HUDEP-2 (cell line): ENCODE data around the gene SULT2B1.

Source experiments
- DNase-seq, 76 experiments: peaks; one replicate each; lab custom pipeline; 2025; ENCODE audit not compliant: unreplicated experiment in 76 of 76; lab: John Stamatoyannopoulos, UW

The SULT2B1 gene

DNA sequence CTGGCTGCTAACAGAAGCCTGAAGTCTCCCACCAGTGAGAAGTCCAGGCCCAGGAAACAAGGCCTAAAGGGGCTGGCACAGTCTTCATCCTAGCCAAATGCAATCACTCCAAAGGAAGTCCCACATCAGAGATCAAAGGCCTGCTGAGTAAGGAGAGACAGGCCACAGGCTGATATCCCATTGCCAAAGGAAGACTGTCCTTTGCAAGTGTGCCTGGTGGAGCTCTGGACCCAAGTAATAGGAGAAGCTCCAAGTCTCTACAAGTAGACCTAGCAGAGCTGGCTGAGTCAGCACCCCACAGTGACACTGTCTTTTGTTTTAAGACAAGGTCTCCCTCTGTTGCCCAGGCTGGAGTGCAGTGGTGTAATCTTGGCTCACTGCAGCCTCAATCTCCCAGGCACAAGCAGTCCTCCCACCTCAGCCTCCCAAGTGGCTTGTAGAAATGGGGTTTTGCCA is 80.7 kb downstream of the SULT2B1 start:
- peak in 43 of 76 experiments; percentile 24 to 61 (median 38) for DNase-seq

DNA sequence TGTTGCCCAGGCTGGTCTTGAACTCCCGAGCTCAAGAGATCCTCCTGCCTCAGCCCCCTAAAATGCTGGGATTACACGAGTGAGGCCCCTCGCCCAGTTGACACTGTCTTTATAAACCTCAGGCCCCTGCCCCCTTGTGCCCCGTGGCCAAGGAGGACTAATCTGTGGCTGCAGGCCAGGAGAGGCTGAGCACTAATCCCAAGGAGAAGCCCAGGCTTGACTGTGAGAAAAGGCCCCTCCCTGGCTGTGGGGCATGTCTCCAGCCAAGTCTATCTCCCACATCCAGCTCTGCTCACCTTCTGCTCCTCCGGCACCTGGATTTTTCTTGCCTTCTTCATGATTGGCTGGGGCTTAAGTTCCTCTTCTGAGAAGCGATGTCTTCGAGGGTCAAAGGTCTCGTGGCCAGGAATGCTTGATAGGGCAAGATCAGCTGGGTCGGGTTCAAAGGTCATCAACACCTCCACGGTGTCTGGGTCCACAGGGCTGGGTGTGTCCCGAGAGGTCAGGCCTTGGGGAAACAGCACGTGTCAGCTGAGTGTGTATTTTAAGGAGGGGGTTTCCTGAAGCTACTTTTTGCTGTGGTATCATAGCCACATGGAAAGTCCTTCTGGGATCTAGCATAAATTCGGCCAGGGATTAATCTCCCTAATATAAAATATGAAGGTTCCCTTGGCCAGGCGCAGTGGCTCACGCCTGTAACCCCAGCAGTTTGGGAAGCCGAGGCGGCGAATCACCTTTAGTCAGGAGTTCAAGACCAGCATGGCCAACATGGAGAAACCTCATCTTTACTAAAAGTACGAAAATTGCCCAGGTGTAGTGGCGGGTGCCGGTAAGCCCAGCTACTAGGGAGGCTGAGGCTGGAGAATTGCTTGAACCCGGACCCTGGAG is 81.4 kb downstream of the SULT2B1 start:
- DNase-seq: peak in 5 of 76 experiments; percentile 17 to 43 (median 35)

DNA sequence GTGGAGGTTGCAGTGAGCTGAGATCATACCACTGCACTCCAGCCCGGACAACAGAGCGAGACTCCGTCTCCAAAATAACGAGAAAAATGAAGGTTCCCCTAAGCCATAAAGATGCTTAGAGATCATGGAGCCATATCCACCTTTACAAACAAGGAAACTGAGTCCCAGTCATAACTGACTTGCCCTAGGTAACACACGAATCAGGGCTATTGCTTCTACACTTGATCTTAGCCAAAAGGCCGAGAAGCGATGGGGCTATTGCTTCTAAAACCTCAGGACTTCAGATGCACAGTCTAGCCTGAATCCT is 82.0 kb downstream of the SULT2B1 start:
- DNase-seq: no peak

DNA sequence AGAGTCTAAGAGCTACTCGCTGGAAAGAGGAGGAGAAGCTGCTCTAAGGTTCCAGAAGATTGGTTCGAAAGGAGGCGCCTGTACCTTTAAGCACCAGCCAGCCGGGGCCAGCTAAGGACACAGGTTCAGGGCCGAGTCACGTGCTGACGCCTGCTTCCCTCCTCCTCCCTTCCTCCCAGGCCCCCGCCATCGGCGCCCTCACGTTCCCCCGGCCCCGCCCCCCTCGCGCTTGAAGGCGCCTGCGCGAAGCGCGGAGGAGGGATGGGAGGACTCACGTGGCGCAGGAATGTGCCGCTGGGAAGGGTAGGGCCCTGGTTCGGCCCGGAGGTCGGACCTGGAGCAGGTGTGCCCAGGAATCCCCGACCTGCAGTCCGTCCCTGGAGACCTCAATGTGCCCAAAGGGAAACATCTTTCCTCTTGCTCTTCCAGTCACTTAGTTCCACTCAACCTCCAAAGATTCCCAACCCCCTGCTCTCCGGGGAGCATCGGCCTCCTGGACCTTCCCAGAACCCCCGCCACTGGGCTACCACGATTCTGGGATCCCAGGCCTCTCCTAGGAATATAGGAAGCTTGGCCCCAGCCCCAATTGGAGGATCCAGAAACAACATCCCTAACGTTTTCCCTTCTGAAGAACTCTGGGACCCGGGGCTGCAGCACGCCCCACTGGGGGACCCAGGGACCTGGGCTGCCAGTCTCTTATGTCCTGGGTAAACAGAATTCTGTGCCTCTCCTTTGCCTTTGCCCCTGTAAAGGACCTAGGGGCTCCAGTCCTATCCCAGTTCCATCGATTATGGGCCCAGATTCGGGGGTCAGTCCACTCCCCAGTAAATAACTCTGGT is 82.7 kb downstream of the SULT2B1 start:
- DNase-seq: peak in 74 of 76 experiments; percentile 51 to 99 (median 98)

DNA sequence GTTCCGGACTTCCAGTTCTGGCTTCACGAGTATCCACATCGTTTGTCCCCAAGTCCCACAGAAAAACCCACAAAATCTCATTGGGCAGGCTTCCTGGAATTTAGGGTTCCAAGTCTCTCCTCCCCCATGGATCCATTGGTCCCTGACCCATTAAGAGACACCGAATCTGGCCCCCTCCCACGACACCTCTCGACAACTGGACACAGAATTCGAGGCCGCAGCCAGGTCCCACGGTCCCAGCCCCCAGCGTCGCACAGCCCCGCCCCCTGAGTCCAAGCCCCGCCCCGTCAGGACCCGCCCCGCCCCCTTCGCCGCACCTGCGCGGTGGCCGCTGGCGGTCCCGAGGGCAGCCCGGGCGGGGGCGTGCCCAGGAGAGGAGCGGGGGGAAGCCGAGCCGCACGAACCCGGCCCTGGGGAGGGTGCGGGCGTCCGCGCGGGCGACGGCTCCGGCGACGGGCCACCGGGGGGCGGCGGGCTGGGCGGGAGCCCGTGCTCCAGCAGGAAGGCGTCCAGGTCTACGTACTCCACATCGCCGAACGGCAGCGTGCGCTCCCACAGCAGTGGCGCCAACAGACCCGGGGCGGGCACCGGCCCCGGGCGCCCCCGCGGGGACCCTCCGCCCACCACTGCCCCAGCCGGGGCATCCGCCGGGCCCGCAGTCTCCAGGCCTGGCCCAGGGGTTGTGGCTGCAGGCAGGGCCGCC is 83.4 kb downstream of the SULT2B1 start:
- DNase-seq: peak in 59 of 76 experiments; percentile 28 to 88 (median 74)

DNA sequence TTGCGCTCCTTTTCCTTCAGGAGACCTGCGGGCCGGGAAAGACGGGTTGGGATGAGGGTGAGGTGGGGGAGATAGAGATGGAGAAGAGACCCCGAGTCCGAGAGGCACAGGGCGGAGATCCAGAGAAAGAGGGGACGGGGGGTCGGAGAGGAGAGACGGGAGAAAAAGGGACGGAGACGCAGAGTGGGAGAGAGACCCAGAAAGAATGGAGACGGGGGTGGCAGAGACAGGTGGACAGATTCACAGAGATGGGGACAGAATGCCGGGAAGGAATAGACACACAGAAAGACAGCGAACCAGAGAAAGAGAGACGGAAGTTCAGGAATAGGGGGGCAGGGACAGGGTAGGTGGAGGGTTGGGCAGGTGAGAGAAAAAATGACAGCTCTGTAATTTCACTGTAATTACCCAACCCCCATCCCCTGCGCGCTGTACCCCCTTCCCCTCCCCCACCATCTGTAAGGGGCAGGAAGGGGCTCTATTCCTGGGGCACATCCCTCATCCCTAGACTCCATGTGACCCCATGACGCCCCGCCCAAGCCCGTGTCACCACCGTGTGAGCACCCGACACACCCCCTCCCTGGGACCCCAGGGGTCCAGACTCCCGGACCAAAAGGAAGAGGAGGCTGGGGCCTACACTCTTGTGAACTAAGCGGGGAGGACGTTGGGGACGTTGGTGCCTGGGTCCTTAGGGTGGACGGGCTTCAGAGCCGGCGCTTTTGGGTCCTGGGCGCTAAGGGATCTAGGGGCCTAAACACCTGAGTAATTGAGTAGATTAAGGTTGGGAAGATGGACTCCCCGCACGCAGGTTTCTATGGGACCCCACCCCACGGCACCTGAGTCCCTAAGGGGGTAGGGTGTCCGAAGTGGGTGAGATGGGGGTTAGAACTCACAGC is 84.2 kb downstream of the SULT2B1 start:
- DNase-seq: no peak

DNA sequence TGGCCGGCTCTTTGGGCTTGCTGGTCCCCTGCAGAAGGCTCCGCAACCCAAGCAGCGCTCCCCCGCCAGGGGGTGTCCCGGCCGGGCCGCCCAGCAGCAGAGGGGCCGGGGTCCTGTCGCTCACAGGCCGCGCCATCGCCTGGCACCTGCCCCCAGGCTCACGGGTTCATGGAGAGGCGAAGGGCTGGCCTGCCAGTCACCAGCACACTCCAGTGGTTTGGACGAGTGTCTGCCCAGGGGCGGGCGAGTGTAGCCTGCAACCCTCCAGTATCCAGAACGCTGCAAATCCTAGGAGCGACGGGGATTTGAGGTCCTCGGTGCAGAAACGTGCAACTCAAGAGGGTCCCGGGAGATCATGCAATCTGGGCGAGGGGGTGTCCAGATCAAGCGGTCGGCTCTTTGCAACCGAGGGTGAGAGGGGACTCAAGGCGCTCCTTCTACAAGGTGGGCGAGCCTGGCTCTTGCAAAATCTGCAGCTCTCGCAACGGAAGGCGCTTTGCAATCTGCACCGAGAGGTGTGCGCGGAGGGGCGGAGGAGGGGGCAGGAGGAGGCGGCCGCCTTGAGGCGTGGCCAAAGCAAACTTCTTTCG is 85.0 kb downstream of the SULT2B1 start, which contains the start of gene DBP:
Gene DBP, minus strand, starts transcription at position 521 of the 590 bp plus-strand sequence. Its CDS starts 385 bp downstream, at position 136.
- DNase-seq: peak in 33 of 76 experiments; percentile 38 to 95 (median 58)

DNA sequence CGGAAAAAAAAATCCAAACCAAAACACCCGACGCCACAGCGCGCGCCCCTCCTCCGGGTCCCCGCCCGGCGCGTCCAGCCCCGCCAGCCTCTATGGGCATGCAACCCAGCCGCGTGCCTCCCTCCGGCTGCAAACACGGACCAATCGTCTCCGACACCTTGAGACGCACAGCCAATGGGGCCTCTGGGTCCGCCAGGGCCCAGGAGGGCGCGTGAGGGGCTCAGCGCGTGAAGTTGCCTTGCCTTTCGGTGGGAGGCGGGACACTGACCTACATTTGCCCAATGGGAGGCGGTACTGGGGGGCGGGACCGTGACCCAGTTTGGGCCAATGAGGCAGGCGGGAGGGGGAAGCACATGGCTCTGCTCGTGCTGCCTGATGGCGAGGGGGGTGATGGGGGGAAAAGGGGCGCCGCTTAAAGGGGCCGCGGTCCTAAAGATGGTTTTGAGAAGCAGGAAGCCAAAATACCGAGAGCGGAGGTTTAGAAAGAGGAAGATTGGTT is 85.5 kb downstream of the SULT2B1 start:
- DNase-seq: peak in 75 of 76 experiments; percentile 95 to 100 (median 100)

DNA sequence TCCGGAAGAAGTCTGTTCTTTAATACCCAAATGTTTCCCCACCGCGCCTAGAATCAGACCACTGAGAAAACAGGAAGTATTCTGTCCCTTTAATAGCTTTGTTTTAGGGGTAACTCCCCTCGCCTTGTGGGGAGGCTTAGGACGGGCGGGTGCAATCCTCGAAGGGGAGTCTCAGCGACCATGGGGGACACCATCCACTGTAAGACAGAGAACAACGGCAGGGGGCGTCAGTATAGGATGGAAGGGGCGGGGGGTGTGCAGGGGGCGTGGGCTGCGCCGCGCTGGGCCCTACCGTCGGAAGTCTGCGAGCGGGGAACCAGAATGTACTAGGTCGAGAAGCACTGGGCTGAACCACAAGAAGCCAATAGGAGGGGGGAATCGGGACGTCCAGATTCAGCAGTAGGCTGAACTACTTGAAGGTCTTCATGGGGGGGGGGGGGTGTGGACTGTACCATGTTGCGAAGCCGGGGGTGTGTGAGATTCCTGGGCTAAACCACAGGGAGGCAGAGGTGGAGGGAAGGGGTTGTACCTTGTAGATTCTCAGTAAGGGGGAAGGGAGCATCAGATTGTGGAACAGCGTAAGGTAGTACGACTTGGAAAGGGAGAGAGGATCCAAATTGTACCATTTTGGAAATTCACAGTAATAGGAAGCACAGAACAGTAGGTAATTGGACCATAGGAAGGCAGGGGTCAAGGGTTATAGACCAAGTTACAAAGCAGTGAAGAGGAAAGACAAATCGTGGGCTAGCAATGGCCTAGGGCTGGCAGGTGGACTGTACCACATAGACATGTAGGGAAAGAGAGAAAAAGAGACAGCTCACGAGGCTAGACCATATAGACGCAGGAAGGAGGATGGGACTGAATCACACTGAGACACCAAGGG is 86.2 kb downstream of the SULT2B1 start:
- DNase-seq: peak in 73 of 76 experiments; percentile 78 to 96 (median 89)

DNA sequence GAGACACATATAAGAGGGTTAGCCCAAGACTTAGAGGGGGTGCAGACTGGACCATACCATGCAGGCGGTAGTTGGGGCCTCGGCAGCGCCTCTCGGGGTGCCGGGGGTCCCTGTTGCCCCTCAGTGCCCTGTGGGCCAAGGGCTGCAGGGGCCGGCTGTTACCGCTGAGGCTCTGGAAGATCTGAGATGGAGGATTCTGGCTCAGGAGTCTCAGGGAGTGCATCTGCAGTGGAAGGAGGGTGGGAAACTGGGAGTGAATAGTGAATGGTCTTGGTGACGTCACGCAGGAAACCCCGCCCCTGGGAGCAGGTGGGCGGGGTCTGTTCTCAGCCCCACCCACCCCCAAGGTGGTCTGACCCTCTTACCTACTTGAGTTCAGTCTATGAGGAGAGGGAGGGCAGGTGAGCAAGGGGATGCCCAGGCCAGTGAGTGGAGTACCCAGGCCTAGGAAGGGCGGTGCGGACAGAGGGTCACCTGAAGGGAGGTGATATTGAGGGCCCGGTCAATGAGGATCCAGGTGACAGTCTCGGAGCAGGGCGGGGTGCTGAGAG is 86.9 kb downstream of the SULT2B1 start:
- peak in 3 of 76 experiments; percentile 19 to 30 (median 27) for DNase-seq

DNA sequence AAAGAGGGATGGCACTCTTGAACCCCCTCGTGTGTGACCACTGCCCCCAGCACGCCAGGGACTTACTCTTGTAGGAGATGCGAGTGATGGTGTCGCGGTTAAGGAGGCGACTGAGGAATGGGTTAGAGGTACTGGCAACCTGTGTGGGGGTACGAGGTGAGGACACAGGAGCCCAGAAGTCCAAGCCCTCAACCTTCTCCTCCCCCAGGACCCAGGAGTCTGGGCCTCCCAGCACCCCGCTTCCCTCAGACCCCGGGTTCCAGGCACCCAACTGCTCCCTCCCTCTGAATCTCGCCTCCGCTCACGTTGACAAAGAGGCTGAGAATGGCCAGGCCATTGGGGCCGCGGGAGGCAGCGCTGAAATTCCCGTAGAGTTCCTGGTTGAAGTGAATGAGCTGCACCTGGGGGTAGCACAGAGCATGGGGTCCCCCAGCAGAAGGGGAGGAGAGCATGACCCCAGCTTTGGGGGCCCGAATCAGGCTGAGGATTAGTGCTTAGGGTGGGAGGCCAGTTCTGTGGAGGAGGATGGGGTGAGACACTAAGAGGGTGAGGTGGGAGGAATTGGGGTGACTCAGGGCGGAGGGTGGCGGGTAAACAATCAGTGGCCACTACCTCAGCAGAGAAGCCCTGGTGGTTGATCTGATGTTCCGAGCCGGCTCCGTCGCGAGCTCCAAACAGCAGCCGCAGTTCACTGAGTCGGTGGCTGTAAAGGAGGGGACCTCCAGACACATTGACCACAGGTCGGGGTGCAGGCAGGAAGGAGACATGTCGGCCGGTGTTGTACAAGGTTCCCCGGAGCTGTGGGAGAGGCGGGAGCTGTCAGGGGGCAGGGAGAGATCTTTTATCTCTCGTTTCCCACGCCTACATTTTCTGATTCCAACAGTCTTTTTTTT is 87.8 kb downstream of the SULT2B1 start:
- peak in 38 of 76 experiments; percentile 17 to 63 (median 42) for DNase-seq

DNA sequence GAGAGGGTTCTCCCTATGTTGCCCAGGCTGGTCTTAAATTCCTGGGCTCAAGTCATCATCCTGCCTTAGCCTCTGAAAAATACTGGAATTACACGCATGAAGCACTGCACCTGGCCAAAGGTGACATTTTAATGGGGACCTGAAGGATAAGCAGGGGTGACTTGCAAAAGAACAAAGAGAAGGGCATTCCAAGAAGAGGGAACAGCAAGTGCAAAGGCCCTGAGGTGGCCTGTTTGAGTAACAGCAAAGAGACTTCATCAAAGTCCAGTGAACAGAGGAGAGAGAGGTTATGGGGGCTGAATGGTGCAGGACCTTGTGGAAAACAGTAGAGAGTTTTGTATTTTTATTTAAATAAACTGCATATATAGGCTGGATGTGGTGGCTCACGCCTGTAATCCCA is 89.9 kb downstream of the SULT2B1 start:
- no peak for DNase-seq

DNA sequence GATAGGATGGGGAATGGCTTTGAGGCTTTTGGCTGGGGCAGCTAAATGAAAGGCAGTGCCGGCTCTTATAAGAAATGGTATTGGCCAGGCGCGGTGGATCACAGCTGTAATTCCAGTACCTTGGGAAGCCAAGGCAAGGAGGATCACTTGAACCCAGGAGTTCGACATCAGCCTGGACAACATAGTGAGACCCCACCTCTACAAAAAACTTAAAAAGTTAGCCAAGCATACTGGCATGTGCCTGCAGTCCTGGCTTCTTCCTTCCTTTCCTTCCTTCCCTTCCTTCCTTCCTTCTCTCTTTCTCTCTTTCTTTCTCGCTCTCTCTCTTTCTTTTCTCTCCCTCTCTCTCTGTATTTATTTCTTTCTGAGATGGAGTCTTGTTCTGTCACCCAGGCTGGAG is 90.9 kb downstream of the SULT2B1 start:
- no peak for DNase-seq

DNA sequence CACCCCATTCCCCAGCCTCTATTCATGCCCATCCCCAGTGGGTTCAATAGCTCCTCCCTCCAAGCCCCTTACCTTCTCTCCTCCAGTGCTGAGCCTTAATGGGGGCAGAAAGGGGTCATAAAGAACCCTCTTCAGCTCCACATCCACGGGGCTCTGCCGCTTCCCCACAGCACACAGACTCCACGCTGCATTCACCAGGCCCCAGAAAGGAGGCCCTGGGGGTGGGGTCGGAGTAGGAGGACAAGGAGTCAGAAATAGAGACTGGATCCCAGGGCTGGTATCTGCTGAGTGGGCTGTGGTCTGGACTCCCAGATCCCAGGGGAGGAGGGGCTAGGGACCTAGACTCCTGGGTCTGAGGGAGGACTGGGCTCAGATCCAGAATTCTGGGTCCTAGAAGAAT is 92.4 kb downstream of the SULT2B1 start:
- DNase-seq: no peak

DNA sequence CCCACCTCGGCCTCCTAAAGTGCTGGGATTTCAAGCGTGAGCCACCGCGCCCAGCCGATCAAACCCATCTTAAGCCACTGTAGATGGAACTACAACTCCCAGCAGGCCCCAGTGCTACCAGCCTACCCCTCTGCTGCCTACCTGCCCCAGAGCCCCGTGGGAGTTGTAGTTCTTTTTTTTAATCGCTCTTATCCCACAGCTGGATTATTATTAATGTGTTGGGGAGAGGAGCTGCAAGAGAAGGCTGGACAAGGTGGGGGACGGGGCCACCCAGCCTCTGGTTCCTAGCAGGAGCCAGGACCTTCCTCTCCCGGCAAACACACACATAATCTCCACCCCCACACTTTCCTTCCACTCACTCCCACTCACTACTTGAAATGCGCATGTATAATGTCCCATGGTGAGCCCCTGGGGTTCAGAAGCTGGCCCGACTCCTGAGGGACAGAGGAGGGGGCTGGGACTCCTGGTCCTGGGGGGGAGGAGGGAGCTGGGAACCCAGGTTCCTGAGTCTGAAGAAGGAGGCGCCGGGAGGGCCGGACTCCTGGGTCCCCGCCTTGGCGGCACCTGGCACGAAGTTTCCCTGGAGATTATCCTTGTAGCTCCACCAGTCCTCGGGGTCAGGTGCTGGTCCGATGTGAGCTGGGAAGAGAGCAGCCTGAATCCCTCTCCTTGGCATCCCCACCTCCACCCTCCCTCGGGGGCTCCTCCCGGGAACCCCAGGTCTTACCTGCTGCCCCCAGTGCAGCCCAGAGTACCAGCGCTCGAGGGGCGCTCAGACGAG is 93.1 kb downstream of the SULT2B1 start:
- peak in 68 of 76 experiments; percentile 19 to 87 (median 70) for DNase-seq

DNA sequence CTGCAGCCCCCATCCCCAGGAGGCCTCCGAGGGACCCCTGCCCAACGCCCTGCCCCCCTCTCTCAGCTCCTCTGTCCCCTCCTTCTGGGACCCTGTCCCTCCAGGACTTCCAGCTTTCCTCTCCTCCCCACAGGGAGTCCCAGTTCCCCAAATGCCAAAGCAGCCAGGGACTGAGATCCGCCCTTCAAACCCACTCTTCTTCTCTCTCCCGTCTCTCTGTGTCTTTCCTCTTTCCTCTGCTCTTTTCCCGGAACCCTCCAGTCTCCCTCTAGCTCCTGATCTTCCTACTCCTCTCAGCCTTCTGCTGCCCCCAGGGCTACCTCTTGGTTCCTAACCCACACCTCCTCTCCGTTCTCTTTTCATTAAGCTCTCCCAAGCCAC is 93.6 kb downstream of the SULT2B1 start:
- peak in 1 of 76 experiments; percentile 33 for DNase-seq
